GM12878 (cell line): ENCODE results near the gene TSPAN31.

Experiments
- CEBPB ChIP-seq, 2 experiments: fragments of 150-350 bp in 1 of 2; IDR thresholded peaks; 2 replicates each; pipeline ENCODE4 v1.6.1; 2012 to 2014; ENCODE audit warnings: low read depth in 2 of 2, low read length in 2 of 2, borderline replicate concordance in 1 of 2, inconsistent platforms in 1 of 2
- POLR2AphosphoS5 ChIP-seq: IDR thresholded peaks from 2 replicates; pipeline ENCODE4 v1.6.1; 2011; ENCODE audit warnings: mild to moderate bottlenecking, low read length, inconsistent platforms
- SMC3 ChIP-seq: IDR thresholded peaks from 2 replicates; pipeline ENCODE4 v1.6.1; 2011; ENCODE audit warnings: low read length, improper control_type of control experiment, borderline replicate concordance
- TF ChIP-seq, protein P1 (sequence below), 3 experiments: IDR thresholded peaks in 2 of 3; conservative IDR thresholded peaks in 1 of 3; 2 replicates each; pipeline ENCODE4 v1.5.1; 2011; ENCODE audit warnings: low read depth in 3 of 3, low read length in 3 of 3, mild to moderate bottlenecking in 3 of 3, control low read depth in 2 of 3, moderate library complexity in 2 of 3, inconsistent platforms in 1 of 3, mixed read lengths in 1 of 3; ENCODE audit not compliant: control insufficient read depth in 2 of 3, insufficient read depth in 1 of 3; ENCODE audit errors: extremely low read depth in 1 of 3

DNA sequence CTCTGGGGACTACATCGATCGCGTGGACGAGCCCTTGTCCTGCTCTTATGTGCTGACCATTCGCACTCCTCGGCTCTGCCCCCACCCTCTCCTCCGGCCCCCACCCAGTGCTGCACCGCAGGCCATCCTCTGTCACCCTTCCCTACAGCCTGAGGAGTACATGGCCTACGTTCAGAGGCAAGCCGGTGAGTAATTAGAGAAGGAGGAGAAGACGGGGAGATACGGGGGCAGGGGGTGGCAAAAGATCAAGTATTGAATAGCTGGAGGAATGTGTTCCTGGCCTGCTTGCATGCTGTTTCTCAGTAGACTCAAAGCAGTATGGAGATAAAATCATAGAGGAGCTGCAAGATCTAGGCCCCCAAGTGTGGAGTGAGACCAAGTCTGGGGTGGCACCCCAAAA is 29.1 kb upstream of the TSPAN31 start:
- TF ChIP-seq CEBPB (IDR thresholded peaks at IDR 0.05; ENCODE audit: borderline replicate concordance in 1 of 2, low read depth in 2 of 2, low read length in 2 of 2) (no peak), POLR2AphosphoS5 (no peak), SMC3 (no peak)
- TF ChIP-seq, protein P1, sequence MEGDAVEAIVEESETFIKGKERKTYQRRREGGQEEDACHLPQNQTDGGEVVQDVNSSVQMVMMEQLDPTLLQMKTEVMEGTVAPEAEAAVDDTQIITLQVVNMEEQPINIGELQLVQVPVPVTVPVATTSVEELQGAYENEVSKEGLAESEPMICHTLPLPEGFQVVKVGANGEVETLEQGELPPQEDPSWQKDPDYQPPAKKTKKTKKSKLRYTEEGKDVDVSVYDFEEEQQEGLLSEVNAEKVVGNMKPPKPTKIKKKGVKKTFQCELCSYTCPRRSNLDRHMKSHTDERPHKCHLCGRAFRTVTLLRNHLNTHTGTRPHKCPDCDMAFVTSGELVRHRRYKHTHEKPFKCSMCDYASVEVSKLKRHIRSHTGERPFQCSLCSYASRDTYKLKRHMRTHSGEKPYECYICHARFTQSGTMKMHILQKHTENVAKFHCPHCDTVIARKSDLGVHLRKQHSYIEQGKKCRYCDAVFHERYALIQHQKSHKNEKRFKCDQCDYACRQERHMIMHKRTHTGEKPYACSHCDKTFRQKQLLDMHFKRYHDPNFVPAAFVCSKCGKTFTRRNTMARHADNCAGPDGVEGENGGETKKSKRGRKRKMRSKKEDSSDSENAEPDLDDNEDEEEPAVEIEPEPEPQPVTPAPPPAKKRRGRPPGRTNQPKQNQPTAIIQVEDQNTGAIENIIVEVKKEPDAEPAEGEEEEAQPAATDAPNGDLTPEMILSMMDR (IDR thresholded peaks at IDR 0.05 in 2 of 3, conservative IDR thresholded peaks at IDR 0.05 in 1 of 3; ENCODE audit: control insufficient read depth in 2 of 3, extremely low read depth in 1 of 3, insufficient read depth in 1 of 3, low read depth in 3 of 3, low read length in 3 of 3): no peak
